ENCODE data around the gene TBRG4.
A peak's percentile ranks its signal among the peaks of the same experiment; 100 is the strongest.
"Not testable (repeated sequence)": the region's sequence is repeated elsewhere in the genome, so short reads cannot be mapped to it uniquely, and the experiment has no call there.

The TBRG4 gene

GRCh38 chr7:45118292-45118691, 6.8 kb upstream of the TBRG4 start:
- Histone ChIP-seq H3K27ac (no peak overlapping the region), H3K4me3 (no peak overlapping the region)
- DNase-seq (ENCODE audit: low spot score) = no peak
- TF ChIP-seq, protein P1, sequence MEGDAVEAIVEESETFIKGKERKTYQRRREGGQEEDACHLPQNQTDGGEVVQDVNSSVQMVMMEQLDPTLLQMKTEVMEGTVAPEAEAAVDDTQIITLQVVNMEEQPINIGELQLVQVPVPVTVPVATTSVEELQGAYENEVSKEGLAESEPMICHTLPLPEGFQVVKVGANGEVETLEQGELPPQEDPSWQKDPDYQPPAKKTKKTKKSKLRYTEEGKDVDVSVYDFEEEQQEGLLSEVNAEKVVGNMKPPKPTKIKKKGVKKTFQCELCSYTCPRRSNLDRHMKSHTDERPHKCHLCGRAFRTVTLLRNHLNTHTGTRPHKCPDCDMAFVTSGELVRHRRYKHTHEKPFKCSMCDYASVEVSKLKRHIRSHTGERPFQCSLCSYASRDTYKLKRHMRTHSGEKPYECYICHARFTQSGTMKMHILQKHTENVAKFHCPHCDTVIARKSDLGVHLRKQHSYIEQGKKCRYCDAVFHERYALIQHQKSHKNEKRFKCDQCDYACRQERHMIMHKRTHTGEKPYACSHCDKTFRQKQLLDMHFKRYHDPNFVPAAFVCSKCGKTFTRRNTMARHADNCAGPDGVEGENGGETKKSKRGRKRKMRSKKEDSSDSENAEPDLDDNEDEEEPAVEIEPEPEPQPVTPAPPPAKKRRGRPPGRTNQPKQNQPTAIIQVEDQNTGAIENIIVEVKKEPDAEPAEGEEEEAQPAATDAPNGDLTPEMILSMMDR (IDR thresholded peaks at IDR 0.05) = no peak

DNA sequence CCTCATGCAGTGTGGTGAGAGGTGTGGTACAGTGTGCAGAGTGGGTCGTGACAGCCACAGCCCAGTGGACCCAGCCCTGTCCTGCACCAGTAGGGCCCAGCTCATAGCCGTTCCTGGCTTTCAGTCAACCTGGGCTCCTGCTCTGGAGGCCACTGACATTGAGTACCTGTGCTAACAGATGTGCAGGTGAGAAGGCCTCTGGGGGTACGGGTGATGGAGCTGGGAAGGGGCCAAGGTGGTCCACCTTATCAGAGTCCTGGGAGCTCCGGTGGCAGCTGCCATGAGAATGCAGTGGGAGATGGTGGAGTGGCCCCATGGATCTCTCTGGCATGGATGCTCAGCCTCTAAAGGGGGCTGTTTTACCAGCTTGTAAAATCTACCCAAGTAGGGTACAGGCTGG, 6.1 kb upstream of the TBRG4 start:
- H3K27ac ChIP-seq = no peak overlapping the region
- TF ChIP-seq, protein P1 (IDR thresholded peaks at IDR 0.05) = no peak
- H3K4me3 ChIP-seq = no peak overlapping the region
- no peak for DNase-seq (ENCODE audit: low spot score)

- Histone ChIP-seq H3K4me3 (no peak overlapping the region), H3K27ac (no peak overlapping the region)
- no peak for DNase-seq (ENCODE audit: low spot score)
- TF ChIP-seq, protein P1 (IDR thresholded peaks at IDR 0.05) = no peak
Observed at GRCh38 chr7:45116048-45116447, 4.6 kb upstream of the TBRG4 start.

DNA sequence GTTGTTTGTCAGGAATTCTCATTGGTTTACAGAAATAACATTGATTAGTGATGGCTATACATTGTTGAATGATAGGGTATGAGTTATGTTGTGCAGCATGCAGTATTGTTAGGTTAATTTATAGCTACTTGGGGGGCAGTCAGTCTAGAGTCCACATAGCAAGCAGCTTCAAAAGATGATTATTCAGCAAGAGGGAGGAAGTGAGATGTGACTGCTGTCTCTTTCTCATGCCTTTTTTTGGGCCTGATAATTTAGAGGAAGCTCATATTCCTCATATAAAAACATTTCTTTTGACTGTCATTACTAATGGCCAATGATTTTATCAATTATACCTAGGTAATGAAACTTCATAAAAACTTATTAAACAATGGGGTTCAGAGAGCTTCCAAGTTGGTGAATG, 3.4 kb upstream of the TBRG4 start:
- H3K27ac ChIP-seq = no peak overlapping the region
- no peak overlapping the region for H3K4me3 ChIP-seq
- TF ChIP-seq, protein P1 (IDR thresholded peaks at IDR 0.05) = no peak
- no peak for DNase-seq (ENCODE audit: low spot score)

GRCh38 chr7:45114257-45114656, 2.8 kb upstream of the TBRG4 start:
- not testable (repeated sequence) for DNase-seq (ENCODE audit: low spot score); H3K27ac ChIP-seq; H3K4me3 ChIP-seq

DNA sequence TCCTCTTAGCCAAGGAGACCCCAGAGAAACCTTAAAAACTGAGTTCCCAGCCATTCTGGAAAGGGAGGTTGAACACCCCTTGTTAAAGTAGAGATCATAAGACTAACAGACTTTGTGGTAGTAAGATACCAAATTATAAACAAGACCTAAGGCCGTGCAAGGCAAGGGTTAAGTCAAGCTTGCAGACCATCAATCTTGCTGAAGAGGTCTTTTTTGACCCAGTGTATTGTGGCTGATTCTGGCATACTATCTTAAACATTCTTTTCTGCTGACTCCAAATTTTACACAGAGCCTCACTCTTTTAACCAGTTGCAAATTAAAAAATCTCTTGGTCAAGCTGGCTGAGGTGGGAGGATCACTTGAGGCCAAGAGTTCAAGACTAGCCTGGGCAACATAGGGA, 1.2 kb upstream of the TBRG4 start:
- TF ChIP-seq, protein P1 (IDR thresholded peaks at IDR 0.05) = no peak
- Histone ChIP-seq H3K4me3 (no peak overlapping the region), H3K27ac (no peak overlapping the region)
- DNase-seq (ENCODE audit: low spot score) = no peak

DNA sequence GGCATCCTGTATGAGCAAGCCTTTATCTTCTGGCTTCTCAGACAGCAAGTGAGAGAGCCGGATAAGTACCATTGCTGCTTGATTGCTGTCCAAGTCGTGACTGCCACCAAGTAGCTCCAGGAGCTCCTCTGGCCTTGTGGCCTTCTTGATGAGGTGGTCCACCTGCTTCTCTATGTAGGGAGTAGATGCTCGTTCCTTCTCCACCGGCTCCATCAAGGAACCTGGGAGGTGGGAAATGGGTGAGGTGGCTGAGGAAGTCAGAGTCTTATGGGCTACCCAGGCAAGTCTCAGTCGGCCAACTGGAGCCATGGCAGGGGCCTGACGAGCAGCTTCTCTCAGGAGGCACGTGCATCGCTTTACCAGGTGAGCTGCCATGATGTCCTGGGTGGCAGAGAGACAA, 2.6 kb downstream of the TBRG4 start:
- TF ChIP-seq, protein P1 (IDR thresholded peaks at IDR 0.05) = no peak
- no peak overlapping the region for H3K4me3 ChIP-seq
- DNase-seq (ENCODE audit: low spot score) = peak; percentile 64

DNA sequence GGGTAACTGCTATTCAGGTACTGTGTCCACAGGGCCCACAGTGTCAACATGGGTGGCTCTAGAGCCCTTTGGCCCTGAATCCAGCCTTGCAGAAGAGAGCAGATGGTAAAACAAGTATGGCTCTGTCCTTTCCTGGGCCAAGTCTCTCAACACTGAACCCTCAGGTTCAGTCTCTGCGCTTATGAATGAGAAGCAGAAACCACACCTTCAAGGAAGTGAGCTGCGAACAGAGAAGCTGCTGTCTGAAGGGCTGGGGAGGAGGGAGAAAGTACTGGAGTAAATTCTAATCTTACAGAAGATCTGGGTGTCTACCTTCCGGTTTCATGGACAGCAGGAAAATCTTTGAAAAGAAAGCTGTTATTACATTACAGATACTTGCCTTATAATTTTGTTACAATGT, 4.1 kb downstream of the TBRG4 start:
- TF ChIP-seq, protein P1 (IDR thresholded peaks at IDR 0.05) = no peak
- DNase-seq (ENCODE audit: low spot score) = no peak
- H3K27ac ChIP-seq = no peak overlapping the region
- no peak overlapping the region for H3K4me3 ChIP-seq

More for the DNA sequence above, 2.6 kb downstream of the TBRG4 start:
- no peak overlapping the region for H3K27ac ChIP-seq

All from coronary artery (tissue), 2 donors.